Measurements from ENCODE around the gene ERMN.

ERMN gene

GRCh38 chr2:157307021-157307420 is 18.6 kb downstream of the ERMN start:
- Histone ChIP-seq H3K27ac (ENCODE audit: low read length) (no peak overlapping the region), H3K4me1 (ENCODE audit: insufficient read depth, low read length) (no peaks in the 10 kb centered on the region), H3K9me3 (ENCODE audit: insufficient read depth, low read length, severe bottlenecking) (no peaks in the 10 kb centered on the region), H3K4me2 (ENCODE audit: insufficient read depth, low read length) (no peak overlapping the region), H3K4me3 (ENCODE audit: low read depth in 1 of 2, low read length in 2 of 2) (no peak overlapping the region), H3K36me3 (ENCODE audit: insufficient read depth, low read length) (no peaks in the 10 kb centered on the region), H3K9ac (ENCODE audit: low read depth, low read length) (no peak overlapping the region), H2AFZ (ENCODE audit: low read depth, low read length) (no peak overlapping the region), H3K27me3 (ENCODE audit: insufficient read depth, low read length, poor library complexity) (peaks cover 32% of the 10 kb centered on the region), H3K79me2 (ENCODE audit: insufficient read depth, low read length) (no peaks in the 10 kb centered on the region), H4K20me1 (ENCODE audit: insufficient read depth, low read length) (no peaks in the 10 kb centered on the region)
- DNase-seq (no peak), ATAC-seq (ENCODE audit: insufficient read depth, low read depth) (no peak)
- no peak for TF ChIP-seq EZH2 (IDR thresholded peaks at IDR 0.05; ENCODE audit: borderline replicate concordance, low read depth, low read length, severe bottlenecking)
- TF ChIP-seq CTCF (IDR thresholded peaks at IDR 0.05; ENCODE audit: borderline replicate concordance, extremely low read depth, low read length, poor library complexity, severe bottlenecking) = no peak

GRCh38 chr2:157305723-157306110 is 19.9 kb downstream of the ERMN start:
- Histone ChIP-seq H3K79me2 (ENCODE audit: insufficient read depth, low read length) (no peaks in the 10 kb centered on the region), H3K4me2 (ENCODE audit: insufficient read depth, low read length) (no peak overlapping the region), H3K9me3 (ENCODE audit: insufficient read depth, low read length, severe bottlenecking) (no peaks in the 10 kb centered on the region), H3K4me1 (ENCODE audit: insufficient read depth, low read length) (no peaks in the 10 kb centered on the region), H3K9ac (ENCODE audit: low read depth, low read length) (no peak overlapping the region), H4K20me1 (ENCODE audit: insufficient read depth, low read length) (no peaks in the 10 kb centered on the region), H3K4me3 (ENCODE audit: low read depth in 1 of 2, low read length in 2 of 2) (no peak overlapping the region), H3K27me3 (ENCODE audit: insufficient read depth, low read length, poor library complexity) (peaks cover 27% of the 10 kb centered on the region), H3K36me3 (ENCODE audit: insufficient read depth, low read length) (no peaks in the 10 kb centered on the region), H2AFZ (ENCODE audit: low read depth, low read length) (no peak overlapping the region), H3K27ac (ENCODE audit: low read length) (no peak overlapping the region)
- no peak for ATAC-seq (ENCODE audit: insufficient read depth, low read depth)
- DNase-seq = no peak
- no peak for TF ChIP-seq EZH2 (IDR thresholded peaks at IDR 0.05; ENCODE audit: borderline replicate concordance, low read depth, low read length, severe bottlenecking)
- no peak for TF ChIP-seq CTCF (IDR thresholded peaks at IDR 0.05; ENCODE audit: borderline replicate concordance, extremely low read depth, low read length, poor library complexity, severe bottlenecking)

GRCh38 chr2:157304811-157305722 is 20.6 kb downstream of the ERMN start:
- no peaks in the 10 kb centered on the region for H3K79me2 ChIP-seq (ENCODE audit: insufficient read depth, low read length)
- ATAC-seq (ENCODE audit: insufficient read depth, low read depth) = no peak
- no peak overlapping the region for H3K4me2 ChIP-seq (ENCODE audit: insufficient read depth, low read length)
- TF ChIP-seq EZH2 (IDR thresholded peaks at IDR 0.05; ENCODE audit: borderline replicate concordance, low read depth, low read length, severe bottlenecking) (no peak), CTCF (IDR thresholded peaks at IDR 0.05; ENCODE audit: borderline replicate concordance, extremely low read depth, low read length, poor library complexity, severe bottlenecking) (no peak)
- H3K4me3 ChIP-seq (ENCODE audit: low read depth in 1 of 2, low read length in 2 of 2) = no peak overlapping the region
- H3K36me3 ChIP-seq (ENCODE audit: insufficient read depth, low read length) = no peaks in the 10 kb centered on the region
- H2AFZ ChIP-seq (ENCODE audit: low read depth, low read length) = no peak overlapping the region
- no peaks in the 10 kb centered on the region for H3K4me1 ChIP-seq (ENCODE audit: insufficient read depth, low read length)
- DNase-seq = no peak
- peaks cover 27% of the 10 kb centered on the region for H3K27me3 ChIP-seq (ENCODE audit: insufficient read depth, low read length, poor library complexity)
- no peaks in the 10 kb centered on the region for H4K20me1 ChIP-seq (ENCODE audit: insufficient read depth, low read length)
- no peak overlapping the region for H3K27ac ChIP-seq (ENCODE audit: low read length)
- H3K9me3 ChIP-seq (ENCODE audit: insufficient read depth, low read length, severe bottlenecking) = no peaks in the 10 kb centered on the region
- no peak overlapping the region for H3K9ac ChIP-seq (ENCODE audit: low read depth, low read length)
